Activated CD8-positive, alpha-beta memory T cell treated with anti-CD3 and anti-CD28 coated beads, Interleukin-2, amount 50 U/mL, for 48 hours (primary cell): ENCODE measurements around the gene RICTOR.

ENCODE experiments used
- DNase-seq: peaks from one replicate; pipeline ENCODE4 v3.0.0-alpha.2; 2020

RICTOR gene

DNA sequence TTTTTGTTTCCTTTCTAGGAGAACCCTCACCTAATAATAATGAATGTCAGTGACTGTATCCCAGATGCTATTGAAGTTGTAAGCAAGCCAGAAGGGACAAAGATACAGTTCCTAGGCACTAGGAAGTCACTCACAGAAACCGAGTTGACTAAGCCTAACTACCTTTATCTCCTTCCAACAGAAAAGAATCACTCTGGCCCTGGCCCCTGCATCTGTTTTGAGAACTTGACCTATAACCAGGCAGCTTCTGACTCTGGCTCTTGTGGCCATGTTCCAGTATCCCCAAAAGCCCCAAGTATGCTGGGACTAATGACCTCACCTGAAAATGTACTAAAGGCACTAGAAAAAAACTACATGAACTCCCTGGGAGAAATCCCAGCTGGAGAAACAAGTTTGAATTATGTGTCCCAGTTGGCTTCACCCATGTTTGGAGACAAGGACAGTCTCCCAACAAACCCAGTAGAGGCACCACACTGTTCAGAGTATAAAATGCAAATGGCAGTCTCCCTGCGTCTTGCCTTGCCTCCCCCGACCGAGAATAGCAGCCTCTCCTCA lies 141.3 kb downstream of the RICTOR start:
- DNase-seq: no peak

DNA sequence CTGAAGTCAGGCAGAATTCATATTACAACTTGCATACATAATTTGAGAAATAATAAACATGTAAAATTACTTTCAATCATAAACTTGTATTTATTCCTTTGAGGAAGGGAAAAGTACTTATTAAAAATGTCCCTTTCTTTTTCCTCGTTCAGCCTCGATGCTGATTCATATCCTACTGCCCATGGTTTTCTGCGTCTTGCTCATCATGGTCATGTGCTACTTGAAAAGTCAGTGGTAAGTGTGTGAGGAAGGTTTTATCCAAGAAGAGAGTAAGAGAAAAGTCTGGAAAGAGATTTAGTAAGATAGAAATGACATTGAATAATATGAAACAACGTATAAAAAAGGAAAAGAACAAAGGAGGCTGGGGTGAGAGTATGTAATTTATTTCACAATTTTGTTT lies 142.5 kb downstream of the RICTOR start:
- no peak for DNase-seq

DNA sequence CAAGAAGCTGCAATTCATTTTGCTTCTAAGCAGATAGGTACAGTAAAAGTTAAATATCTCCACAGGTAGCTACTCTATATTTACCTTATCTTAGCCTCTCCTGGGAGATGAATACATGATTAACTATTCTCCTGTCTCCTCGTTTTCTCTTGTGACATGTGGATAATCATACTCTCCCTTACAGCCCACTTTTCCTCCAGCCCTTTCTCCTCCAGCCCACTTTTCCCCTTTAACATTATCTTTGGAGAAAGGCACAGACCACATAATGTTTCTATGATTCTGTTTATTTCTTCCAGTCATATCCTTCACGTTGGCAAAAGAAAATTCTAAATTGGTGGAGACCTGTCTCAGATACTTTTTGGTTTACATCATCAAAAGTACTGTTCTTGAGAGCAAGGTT lies 144.4 kb downstream of the RICTOR start:
- no peak for DNase-seq

DNA sequence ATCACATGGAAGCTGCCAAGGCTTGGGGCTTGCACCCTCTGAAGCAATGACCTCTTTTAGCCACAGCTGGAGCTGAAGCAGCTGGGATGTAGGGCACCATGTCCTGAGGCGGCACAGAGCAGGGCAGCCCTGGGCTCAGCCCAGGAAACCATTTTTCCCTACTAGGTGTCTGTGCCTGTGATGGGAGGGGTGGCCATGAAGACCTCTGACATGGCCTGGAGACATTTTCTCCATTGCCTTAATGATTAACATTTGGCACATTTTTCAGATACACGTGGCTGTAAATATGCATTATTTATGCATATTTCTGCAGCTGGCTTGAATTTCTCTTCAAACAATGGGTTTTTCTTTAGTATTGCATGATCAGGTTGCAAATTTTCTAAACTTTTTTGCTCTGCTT lies 146.7 kb downstream of the RICTOR start:
- DNase-seq: no peak

DNA sequence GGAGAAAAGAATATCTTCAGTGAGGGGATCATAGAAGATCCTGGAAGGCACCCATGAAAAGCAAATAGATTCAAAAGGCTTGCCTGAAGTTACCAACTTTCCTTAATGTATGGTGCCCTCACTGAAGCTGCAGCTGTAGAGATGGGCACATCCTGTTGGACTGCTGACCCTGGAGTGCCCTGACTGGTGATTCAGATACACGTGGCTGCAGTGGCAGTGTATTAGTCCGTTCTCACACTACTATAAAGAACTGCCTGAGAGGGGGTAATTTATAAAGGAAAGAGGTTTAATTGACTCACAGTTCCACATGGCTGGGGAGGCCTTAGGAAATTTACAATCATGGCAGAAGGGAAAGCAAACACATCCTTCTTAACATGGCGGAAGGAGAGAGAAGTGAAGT lies 148.1 kb downstream of the RICTOR start:
- no peak for DNase-seq

DNA sequence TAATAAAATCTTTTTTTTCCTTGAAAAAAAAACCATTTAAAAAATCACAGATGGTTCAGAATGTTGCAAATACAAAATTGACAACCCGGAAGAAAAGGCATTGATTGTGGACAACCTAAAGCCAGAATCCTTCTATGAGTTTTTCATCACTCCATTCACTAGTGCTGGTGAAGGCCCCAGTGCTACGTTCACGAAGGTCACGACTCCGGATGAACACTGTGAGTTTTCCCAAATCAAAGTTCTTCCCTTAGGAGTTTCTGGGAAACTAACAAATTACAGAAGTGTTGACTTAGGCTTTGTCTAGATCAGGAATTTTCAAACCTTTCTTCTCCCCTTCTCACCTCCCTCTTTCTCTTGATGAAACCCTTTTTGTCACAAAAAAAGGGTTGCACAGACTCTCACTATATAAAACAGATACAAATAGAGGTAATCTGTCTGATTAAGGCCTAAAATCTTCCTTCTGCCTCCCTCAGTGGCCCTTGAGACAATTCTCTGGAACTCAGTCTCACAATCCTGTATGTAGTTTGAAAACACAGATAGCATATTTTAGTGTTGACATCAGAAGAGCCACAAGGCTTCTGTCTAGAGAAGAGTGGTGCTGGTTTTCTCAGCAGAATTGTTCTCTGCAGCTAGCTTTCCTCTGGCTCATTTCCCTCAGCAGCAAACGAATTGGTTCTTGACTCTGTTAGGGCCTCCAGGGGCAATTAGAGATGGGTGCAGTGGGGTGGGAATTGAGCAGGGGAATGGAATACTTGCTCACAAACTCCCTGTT lies 148.9 kb downstream of the RICTOR start:
- DNase-seq: no peak

DNA sequence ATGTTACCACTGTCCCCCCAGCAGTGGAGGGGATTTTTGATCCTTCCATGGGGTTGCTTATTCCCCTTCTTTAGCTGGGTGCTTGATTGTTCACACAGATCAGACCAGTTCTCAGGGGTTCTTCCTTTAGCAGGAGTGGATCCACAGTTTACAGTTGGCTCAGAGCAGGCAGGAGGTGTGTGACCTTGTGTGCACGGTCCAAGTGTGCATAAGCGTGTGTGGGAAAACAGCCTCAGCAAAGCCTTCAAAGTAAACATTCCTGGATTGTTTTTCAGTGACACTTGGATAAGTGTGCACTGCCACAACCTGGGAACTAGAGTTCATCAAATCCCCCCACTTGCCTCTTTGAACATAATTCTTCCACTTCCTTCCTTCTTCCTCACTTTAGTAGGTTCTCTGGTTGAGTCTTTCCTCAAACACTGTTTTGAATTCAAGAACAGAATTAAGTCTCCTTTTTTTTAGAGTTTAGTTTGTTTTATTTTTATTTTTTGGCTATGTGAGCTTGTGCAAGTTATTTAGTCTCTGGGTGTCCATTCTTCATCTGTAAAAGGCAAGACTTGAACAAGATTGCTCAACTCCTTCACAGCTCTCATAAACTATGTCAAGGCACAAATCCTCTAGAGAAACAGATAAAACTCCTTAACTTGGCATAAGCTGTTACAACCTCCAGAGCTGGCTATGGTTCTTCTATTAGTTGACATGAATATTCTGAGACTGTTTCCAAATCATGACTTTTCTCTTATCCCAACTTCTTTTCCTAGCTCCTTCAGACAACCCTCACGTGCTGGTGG lies 150.3 kb downstream of the RICTOR start:
- DNase-seq: no peak

DNA sequence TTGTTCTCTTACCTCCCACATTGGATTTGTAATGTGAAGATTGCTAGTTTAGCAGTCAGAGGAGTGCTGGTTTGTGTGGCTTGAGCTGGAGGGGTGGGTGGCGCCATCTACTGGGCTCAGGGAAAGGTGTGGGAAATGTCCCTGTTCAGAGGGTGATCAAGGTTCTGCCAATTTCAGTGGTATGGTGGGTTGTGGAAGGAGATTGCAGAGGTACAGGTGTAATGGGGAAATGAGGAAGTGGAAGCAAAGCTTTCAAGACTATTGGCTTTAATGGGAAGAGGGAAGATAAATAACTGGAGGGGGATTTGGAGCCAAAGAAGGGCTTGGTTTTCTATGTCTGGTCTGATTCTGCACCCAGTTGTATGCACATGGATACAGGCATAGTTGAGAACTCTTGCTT lies 152.0 kb downstream of the RICTOR start:
- peak; percentile 69 for DNase-seq

DNA sequence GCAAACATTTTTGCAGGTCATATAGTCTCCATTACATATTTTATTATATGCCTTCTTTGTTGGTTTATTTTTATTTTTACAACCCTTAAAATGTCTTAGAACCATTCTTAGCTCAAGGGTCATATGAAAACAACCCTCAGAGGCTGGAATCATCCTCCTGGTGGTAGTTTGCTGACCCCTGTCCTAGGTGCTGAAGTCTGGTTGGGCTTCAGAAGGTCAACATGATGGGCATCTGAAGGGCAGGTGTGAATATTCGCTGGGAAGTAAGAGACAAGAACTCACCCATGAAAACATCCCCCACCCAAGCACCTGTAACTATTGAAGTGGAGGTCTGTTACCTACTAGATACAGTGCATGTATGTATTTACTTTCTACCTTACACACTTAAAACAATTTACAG lies 153.0 kb downstream of the RICTOR start:
- no peak for DNase-seq

DNA sequence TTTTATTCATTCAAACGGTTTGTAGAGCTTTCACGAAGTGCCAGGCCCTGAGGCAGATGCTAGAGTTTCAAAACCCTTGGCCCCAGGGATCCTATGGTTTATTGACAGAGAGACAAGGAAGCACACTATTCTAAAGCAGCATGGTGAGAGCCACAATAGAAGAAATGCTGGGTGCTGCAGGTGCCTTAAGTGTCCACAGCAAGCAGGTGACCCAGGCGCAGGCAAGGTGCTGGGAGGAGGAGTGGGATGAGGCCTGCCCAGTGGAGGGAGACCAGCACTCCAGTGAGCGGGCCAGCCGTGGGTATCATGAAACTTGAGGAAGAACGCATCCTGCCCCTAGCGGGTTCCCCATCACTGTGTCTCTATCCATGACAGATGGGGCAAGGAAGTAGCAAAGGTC lies 157.4 kb downstream of the RICTOR start:
- DNase-seq: no peak

DNA sequence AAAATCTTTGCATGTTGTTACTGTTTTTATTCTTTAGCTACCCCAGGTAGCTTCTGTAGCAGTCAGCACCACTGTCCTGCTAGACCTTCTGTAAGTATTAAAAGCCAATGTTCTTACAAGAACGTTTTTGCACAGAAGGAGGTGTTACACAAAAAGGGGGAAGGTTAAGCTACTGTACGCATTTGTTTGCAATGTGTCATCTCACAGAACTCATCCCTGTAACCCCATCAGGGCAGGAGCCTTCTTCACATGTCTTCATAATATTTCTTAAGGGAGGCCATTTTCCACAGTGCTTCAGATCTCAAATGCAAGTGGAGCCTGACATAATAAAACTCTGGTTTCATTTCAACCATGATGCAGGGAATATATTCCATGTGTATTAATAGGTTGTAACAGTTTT lies 160.5 kb downstream of the RICTOR start:
- no peak for DNase-seq

DNA sequence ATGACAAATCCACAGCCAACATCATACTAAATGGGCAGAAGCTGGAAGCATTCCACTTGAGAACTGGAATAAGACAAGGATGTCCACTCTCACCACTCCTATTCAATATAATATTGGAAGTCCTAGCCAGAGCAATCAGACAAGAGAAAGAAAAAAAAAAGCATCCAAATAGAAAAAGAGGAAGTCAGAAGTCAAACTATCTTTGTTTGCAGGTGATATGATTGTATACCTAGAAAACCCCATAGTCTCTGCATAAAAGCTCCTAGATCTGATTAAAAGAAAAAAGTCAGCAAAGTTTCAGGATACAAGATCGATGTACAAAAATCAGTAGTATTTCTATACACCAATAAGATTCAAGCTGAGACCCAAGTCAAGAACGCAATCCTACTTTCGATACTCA lies 162.3 kb downstream of the RICTOR start:
- DNase-seq: no peak

DNA sequence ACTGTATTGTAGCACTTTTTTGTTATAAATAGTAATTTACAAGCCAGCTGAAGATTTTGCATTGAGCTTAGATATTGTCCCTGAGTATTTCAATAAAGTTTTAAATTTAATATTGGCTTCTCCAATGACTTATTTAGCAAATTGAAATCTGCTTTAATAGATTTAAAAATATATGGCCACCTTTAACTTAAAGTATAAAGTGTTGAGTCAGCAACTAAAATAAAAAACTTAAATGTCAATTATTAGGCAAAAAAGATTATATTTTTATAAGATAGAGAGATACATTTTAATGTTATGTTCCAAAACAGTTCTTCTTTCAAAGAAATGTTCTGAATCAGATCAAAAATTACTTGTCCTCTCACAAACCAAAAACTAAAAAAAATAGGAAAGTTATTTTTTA lies 167.7 kb downstream of the RICTOR start:
- DNase-seq: no peak

DNA sequence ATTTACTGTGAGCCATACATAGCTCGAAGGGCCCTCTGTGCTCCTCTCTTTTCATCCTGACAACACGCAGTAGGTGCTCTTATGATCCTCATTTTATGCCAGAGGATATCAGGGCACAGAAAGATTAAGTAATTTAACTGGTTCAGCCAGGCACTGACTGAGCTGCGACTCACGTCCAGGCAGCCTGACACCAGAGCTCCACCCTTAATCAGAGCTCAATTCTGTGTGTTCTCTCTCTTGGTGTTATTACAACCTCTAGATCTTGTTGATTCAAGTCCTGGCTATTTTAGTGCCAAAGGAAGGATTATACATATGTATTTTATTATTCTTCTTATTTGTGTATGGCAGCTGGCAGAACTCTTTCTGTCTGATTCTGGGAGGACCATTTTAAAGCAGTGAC lies 168.7 kb downstream of the RICTOR start:
- DNase-seq: no peak

DNA sequence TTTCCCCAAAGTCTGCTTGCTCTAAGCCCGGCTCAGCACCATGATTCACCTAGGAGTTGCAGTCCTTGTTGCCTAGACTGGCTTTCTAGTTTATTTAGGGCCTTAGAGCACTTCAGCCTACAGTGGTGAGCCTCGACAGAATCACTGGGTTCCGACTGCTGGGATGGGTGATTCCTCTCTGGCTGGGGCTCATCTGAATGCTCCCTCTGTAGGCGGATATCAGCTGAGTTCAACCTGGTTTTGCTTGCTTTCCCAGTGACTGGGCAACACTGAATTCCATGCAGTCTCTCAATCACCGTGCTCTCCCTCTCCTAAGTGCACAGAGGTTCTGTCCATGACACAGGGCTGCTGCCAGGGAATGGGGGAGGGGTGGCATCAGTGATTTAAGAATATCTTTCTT lies 174.3 kb downstream of the RICTOR start:
- DNase-seq: no peak

DNA sequence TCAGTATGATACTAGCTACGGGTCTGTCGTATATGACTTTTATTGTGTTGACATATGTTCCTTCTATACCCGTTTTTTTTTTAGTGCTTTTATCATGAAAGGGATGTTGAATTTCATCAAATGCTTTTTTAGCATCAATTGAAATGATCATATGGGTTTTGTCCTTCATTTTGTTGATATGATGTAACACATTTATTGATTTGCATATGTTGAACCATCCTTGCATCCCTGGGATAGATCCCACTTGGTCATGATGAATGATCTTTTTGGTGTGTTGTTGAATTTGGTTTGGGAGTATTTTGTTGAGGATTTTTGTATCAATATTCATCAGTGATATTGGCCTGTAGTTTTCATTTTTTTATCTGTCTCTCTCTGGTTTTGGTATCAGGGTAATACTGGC lies 177.4 kb downstream of the RICTOR start:
- no peak for DNase-seq

DNA sequence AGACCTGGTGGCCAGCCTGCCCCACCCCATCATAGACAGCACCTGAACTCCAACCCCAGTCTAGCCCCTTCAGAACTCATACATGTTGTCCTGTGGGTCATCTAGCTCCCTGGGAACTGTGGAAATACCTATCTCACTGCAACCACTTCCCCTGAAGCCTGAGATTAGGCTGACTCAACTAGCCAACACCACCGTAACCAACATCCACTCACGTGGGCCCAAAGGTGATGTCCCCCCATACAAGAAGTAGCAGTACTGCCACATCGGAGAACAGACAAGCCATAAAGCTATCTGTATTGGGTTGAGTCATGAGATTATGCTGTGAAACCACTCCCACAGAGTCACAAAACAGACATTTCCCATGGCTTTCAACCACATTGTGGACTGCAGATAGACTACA lies 181.8 kb downstream of the RICTOR start:
- DNase-seq: no peak

DNA sequence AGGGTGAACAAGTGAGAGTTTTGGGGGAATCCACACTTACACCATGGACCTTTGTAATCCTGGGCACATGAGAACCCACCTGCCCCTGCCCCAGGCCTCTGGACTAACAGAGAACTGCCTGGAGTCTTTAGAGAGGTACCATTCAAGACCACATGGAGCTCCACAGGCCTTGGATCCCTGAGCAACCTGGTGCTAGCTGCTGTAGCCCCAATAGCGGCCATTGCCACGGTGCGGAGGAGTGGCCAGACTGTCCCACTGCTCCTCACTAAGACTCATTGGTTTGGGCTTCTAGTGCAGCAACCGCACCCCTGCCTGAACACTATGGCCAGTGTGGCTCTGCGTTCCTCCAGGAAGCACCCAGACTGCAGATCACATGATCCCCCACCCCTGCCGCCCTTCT lies 182.6 kb downstream of the RICTOR start:
- DNase-seq: no peak

DNA sequence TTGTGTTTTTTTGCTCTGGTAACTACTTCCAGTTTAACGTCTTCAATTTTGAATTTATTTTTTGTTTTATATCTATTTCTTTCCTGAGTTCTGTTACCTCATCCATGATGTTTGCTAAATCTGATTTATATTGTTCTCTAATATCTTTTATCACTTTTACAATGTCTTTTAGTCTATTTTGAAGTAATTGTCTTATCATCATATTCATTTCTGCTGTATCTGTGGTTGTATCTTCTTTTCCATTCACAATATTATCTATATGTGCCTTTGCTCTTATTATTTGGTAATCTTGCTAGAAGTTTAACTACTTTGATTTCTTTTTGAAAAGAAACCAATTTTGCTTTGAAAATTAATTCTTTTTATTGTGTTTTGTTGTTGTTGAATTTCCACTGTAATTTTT lies 184.8 kb downstream of the RICTOR start:
- DNase-seq: no peak

DNA sequence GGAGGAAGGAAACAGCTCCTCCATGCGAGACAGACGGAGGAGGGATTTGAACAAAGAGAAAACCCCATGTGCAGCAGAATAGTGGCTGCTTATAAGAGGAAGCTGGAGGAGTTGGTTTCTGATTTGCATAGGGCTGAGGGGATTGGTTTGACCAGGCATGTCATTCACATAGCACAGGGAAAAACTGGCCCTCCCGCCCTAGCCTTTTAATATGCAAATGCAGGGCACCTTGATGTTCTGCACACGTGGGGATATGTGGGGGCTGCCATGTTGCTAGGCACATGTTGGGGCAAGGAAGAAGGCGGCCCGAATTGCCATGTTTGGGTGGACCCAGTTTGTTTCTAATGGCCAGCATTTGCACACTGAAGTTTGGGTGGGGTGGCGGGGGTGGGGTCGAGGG lies 186.2 kb downstream of the RICTOR start:
- no peak for DNase-seq
